ENCODE data around the gene SNW1.

- no peak for TF ChIP-seq CTCF (conservative IDR thresholded peaks at IDR 0.05; ENCODE audit: low read depth, low read length)
- TF ChIP-seq EZH2 (IDR thresholded peaks at IDR 0.05; ENCODE audit: low read length, unreplicated experiment), result no peak
These were observed 8.0 kb downstream of the SNW1 start for GRCh38 chr14:77752799-77753516.
